Right lobe of liver (tissue), 6 donors: ENCODE data around the gene DDX28. TPM values are rescaled to one million over a fixed set of nuclear protein-coding genes. Genes with fewer than 3 reads are reported as not detected.

Experiments
- ATAC-seq, 4 donors: fragments of 200-7000 bp; cut with Tn5 transposase; one replicate each; pipeline ENCODE4 v1.9.1; 2020; ENCODE audit warnings: mild to moderate bottlenecking in 4 of 4, moderate library complexity in 4 of 4
- DNase-seq, 3 donors: peaks; one replicate each; pipeline ENCODE4 v3.0.0-alpha.2; 2020
- H3K27ac ChIP-seq, 3 donors: fragments of 200-600 bp; one replicate each; pipeline ENCODE4 v1.8.0; 2022
- H3K27me3 ChIP-seq, 2 donors: fragments of 200-600 bp; one replicate each; pipeline ENCODE4 v1.8.0; 2022
- H3K36me3 ChIP-seq, 4 donors: fragments of 200-600 bp; sonication (generic) in 1 of 4; one replicate each; pipeline versions ENCODE4 v1.5.1 to v1.8.0; 2017 to 2022; ENCODE audit warnings: control low read depth in 1 of 4
- H3K4me1 ChIP-seq, 4 donors: fragments of 200-600 bp; sonication (generic) in 1 of 4; one replicate each; pipeline versions ENCODE4 v1.5.1 to v1.8.0; 2017 to 2022; ENCODE audit warnings: control low read depth in 1 of 4
- H3K4me3 ChIP-seq, 3 donors: fragments of 200-600 bp; one replicate each; pipeline ENCODE4 v1.8.0; 2022
- H3K9me3 ChIP-seq, 4 donors: fragments of 200-600 bp; sonication (generic) in 1 of 4; one replicate each; pipeline versions ENCODE4 v1.5.1 to v1.8.0; 2017 to 2022; ENCODE audit warnings: control low read depth in 1 of 4
- CTCF ChIP-seq, 4 donors: fragments of 200-600 bp in 3 of 4; fragments of 450-650 bp in 1 of 4; IDR thresholded peaks; one replicate each; pipeline versions ENCODE4 v1.5.1 to v1.8.0; 2016 to 2022; ENCODE audit warnings: antibody characterized with exemption in 4 of 4, mild to moderate bottlenecking in 2 of 4
- POLR2A ChIP-seq: fragments of 450-650 bp; IDR thresholded peaks from one replicate; pipeline ENCODE4 v1.6.1; 2017; ENCODE audit warnings: antibody characterized with exemption, mild to moderate bottlenecking
- whole genome bisulfite sequencing: methylation state at CpG from one replicate; pipeline ENCODE4 v1.1.6; 2018; ENCODE audit warnings: low coverage, low lambda C conversion rate; ENCODE audit not compliant: insufficient coverage; ENCODE audit errors: missing lambda C conversion rate; 5-methylcytosine and 5-hydroxymethylcytosine counted together
- intact Hi-C, 2 donors: fragments of 100-400 bp; cut with DNase I; formaldehyde crosslinking; loops; one replicate each; pipeline versions ENCODE4 v1.11.2 to v1.14.1; 2022
- long read RNA-seq: library from polyadenylated mRNA; unstranded; transcript quantifications from one replicate; pipeline ENCODE4 v2.0.0, GENCODE V29; 2019
- total RNA-seq, 6 experiments: library from RNA; depleted of rRNA in 2 of 6; stranded (reverse); fragments of >200 nt in 2 of 6; fragmentation: NEBNext Ultra II Directional in 3 of 6; extraction: Animal tissue kit (Norgen Biotek cat#: 25700) in 3 of 6; gene quantifications; one replicate each; pipeline versions ENCODE4 v1.1.0 to v1.2.4, GENCODE V29; 2016 to 2023
- donor health status: DM: no; HTN: yes; CAD: no.
- donor health status: DM: no; HTN: no; CAD: no.
- donor health status: DM: no; HTN: no; CAD: no.
- donor health status: DM: no; HTN: yes; CAD: no.
- donor health status: DM: no; HTN: yes; CAD: no.

DDX28 gene, protein sequence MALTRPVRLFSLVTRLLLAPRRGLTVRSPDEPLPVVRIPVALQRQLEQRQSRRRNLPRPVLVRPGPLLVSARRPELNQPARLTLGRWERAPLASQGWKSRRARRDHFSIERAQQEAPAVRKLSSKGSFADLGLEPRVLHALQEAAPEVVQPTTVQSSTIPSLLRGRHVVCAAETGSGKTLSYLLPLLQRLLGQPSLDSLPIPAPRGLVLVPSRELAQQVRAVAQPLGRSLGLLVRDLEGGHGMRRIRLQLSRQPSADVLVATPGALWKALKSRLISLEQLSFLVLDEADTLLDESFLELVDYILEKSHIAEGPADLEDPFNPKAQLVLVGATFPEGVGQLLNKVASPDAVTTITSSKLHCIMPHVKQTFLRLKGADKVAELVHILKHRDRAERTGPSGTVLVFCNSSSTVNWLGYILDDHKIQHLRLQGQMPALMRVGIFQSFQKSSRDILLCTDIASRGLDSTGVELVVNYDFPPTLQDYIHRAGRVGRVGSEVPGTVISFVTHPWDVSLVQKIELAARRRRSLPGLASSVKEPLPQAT
- 1 to 10 TPM; 5.4 to 10.0 (median 6.3) TPM for total RNA-seq
- long read RNA-seq, partial matches to known transcripts: 0 of 1 reads
- long read RNA-seq, other reads (novel, unspliced or antisense): 0 of 1 reads

- intact Hi-C loops: no loop called here
- H3K36me3 ChIP-seq: no peaks in the 10 kb centered on the region
Measured at GRCh38 chr16:68022728-68023537, at the start of gene DDX28, which contains the start of gene DUS2. TSS of gene DDX28 (minus strand) at chr16:68023232. CDS start at chr16:68023202, 30 bp downstream. TSS of gene DUS2 (plus strand) at chr16:68023284. CDS start at chr16:68038024, 14,740 bp downstream.

GRCh38 chr16:68072038-68072695 is 49.1 kb upstream of the DDX28 start:
- Histone ChIP-seq H3K27me3 (no peaks in the 10 kb centered on the region), H3K4me1 (peaks cover 0 to 46% (median 18%) of the 10 kb centered on the region in 4 donors), H3K4me3 (no peak overlapping the region), H3K9me3 (no peaks in the 10 kb centered on the region), H3K27ac (peak overlapping the region in 1 of 3 donors; percentile 52), H3K36me3 (peaks cover 0 to 9% (median 2%) of the 10 kb centered on the region in 4 donors)
- 40% methylated on average over 2 of the region's 9 CpGs for WGBS
- ATAC-seq (peak; percentile 65 to 75 (median 75)), DNase-seq (peak; percentile 66 to 86 (median 71))
- TF ChIP-seq POLR2A (no peak), CTCF (IDR thresholded peaks at IDR 0.05) (no peak)
- intact Hi-C loops: loop anchor here in 1 of 2 donors (10.0 kb wide), 1 partner anchor 163 kb away; the partner anchor contains the start of gene ESRP2

More at GRCh38 chr16:68022728-68023537, at the start of gene DDX28, which contains the start of gene DUS2:
- no CpG with 5 or more reads among the region's 84 CpGs for WGBS
- Histone ChIP-seq H3K27me3 (no peaks in the 10 kb centered on the region), H3K4me1 (peaks cover 0 to 19% (median 10%) of the 10 kb centered on the region in 4 donors), H3K4me3 (peak within 1 kb of the TSS; percentile 68 to 99 (median 96)), H3K9me3 (no peaks in the 10 kb centered on the region), H3K27ac (peak within 1 kb of the TSS; percentile 67 to 77 (median 71))
- DNase-seq (peak; percentile 90 to 94 (median 94)), ATAC-seq (peak; percentile 95 to 99 (median 98))
- TF ChIP-seq POLR2A: peak; percentile 45
- TF ChIP-seq CTCF (IDR thresholded peaks at IDR 0.05): no peak

DNA sequence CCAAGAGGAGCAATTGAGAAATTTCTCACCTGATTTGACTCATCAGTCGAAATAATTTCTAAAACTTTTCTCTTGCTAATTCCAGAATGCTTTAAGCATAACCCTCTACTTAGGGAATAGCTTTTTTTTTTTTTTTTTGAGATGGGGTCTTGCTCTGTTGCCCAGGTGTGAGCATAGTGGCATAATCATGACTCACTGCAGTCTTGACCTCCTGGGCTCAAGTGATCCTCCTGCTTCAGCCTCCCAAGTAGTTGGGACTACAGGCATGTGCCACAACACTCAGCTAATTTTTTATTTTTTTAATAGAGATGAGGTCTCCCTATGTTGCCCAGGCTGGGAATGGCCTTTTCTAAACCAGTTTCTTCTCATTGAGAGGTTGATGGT is 48.5 kb upstream of the DDX28 start:
- Histone ChIP-seq H3K36me3 (peaks cover 0 to 10% (median 2%) of the 10 kb centered on the region in 4 donors), H3K4me1 (peaks cover 0 to 40% (median 15%) of the 10 kb centered on the region in 4 donors), H3K4me3 (no peak overlapping the region), H3K27me3 (no peaks in the 10 kb centered on the region), H3K9me3 (no peaks in the 10 kb centered on the region), H3K27ac (peak overlapping the region in 1 of 3 donors; percentile 52)
- no peak for DNase-seq
- intact Hi-C loops: loop anchor here in 1 of 2 donors (10.0 kb wide), 1 partner anchor 163 kb away; the partner anchor contains the start of gene ESRP2
- 82% methylated on average over 1 of the region's 1 CpG for WGBS
- no peak for TF ChIP-seq CTCF (IDR thresholded peaks at IDR 0.05)
- ATAC-seq: no peak
